Measurements from ENCODE around the gene ZNF385C. TPM values are rescaled to one million over a fixed set of nuclear protein-coding genes. Genes with fewer than 3 reads are reported as not detected.

Gene ZNF385C
- total RNA-seq, 4 donors from 2014 or later: 0.47 to 1.9 (median 0.68) TPM

- 65% methylated on average over 2 of the region's 2 CpGs for WGBS
- Histone ChIP-seq H3K4me3 (no peak overlapping the region), H3K4me1 (peaks cover 47% of the 10 kb centered on the region), H3K9me3 (no peaks in the 10 kb centered on the region), H3K27me3 (no peaks in the 10 kb centered on the region), H3K36me3 (peaks cover 4% of the 10 kb centered on the region), H3K27ac (no peak overlapping the region)
- no peak for DNase-seq (ENCODE audit: low spot score in 2 of 2)
- TF ChIP-seq CTCF (IDR thresholded peaks at IDR 0.05): peak in 1 of 2 donors; percentile 20
- no peak for TF ChIP-seq POLR2A (IDR thresholded peaks at IDR 0.05)
Measured at GRCh38 chr17:42118545-42118944, 20.3 kb upstream of the ZNF385C start.

GRCh38 chr17:42118126-42118510, 19.8 kb upstream of the ZNF385C start:
- Histone ChIP-seq H3K27ac (no peak overlapping the region), H3K4me3 (no peak overlapping the region), H3K27me3 (no peaks in the 10 kb centered on the region), H3K4me1 (peaks cover 51% of the 10 kb centered on the region), H3K9me3 (no peaks in the 10 kb centered on the region), H3K36me3 (peaks cover 7% of the 10 kb centered on the region)
- no peak for DNase-seq (ENCODE audit: low spot score in 2 of 2)
- no peak for TF ChIP-seq CTCF (IDR thresholded peaks at IDR 0.05)
- no peak for TF ChIP-seq POLR2A (IDR thresholded peaks at IDR 0.05)
- TF ChIP-seq POLR2AphosphoS5 (IDR thresholded peaks at IDR 0.05): no peak
- no peak for TF ChIP-seq EP300 (IDR thresholded peaks at IDR 0.05)
- 87% methylated on average over 3 of the region's 4 CpGs for WGBS

- 80% methylated on average over 21 of the region's 30 CpGs for WGBS
- no peak for DNase-seq (ENCODE audit: low spot score in 2 of 2)
- H3K9me3 ChIP-seq: no peaks in the 10 kb centered on the region
- peaks cover 54% of the 10 kb centered on the region for H3K4me1 ChIP-seq
- TF ChIP-seq POLR2AphosphoS5 (IDR thresholded peaks at IDR 0.05): no peak
- TF ChIP-seq POLR2A (IDR thresholded peaks at IDR 0.05): no peak
- no peak for TF ChIP-seq CTCF (IDR thresholded peaks at IDR 0.05)
- TF ChIP-seq EP300 (IDR thresholded peaks at IDR 0.05): no peak
- no peak overlapping the region for H3K27ac ChIP-seq
- H3K36me3 ChIP-seq: peaks cover 7% of the 10 kb centered on the region
- no peak overlapping the region for H3K4me3 ChIP-seq
- no peaks in the 10 kb centered on the region for H3K27me3 ChIP-seq
Measured at GRCh38 chr17:42117397-42118125, 19.3 kb upstream of the ZNF385C start.

- H3K4me1 ChIP-seq: peaks cover 50% of the 10 kb centered on the region
- 58% methylated on average over 10 of the region's 18 CpGs for WGBS
- H3K9me3 ChIP-seq: no peaks in the 10 kb centered on the region
- H3K27ac ChIP-seq: no peak overlapping the region
- H3K4me3 ChIP-seq: no peak overlapping the region
- DNase-seq (ENCODE audit: low spot score in 2 of 2): peak; percentile 91 to 93
- TF ChIP-seq CTCF (IDR thresholded peaks at IDR 0.05) (peak; percentile 79 to 81), POLR2A (IDR thresholded peaks at IDR 0.05) (no peak)
- peaks cover 7% of the 10 kb centered on the region for H3K36me3 ChIP-seq
- H3K27me3 ChIP-seq: no peaks in the 10 kb centered on the region
Measured at GRCh38 chr17:42116705-42117396, 18.6 kb upstream of the ZNF385C start.

- no peak for TF ChIP-seq CTCF (IDR thresholded peaks at IDR 0.05)
- no peak for TF ChIP-seq POLR2A (IDR thresholded peaks at IDR 0.05)
- no peak for TF ChIP-seq POLR2AphosphoS5 (IDR thresholded peaks at IDR 0.05)
- TF ChIP-seq EP300 (IDR thresholded peaks at IDR 0.05): no peak
- no peaks in the 10 kb centered on the region for H3K9me3 ChIP-seq
- no peak for DNase-seq (ENCODE audit: low spot score in 2 of 2)
- H3K27ac ChIP-seq: no peak overlapping the region
- peaks cover 7% of the 10 kb centered on the region for H3K36me3 ChIP-seq
- 93% methylated on average over 7 of the region's 9 CpGs for WGBS
- no peaks in the 10 kb centered on the region for H3K27me3 ChIP-seq
- H3K4me3 ChIP-seq: no peak overlapping the region
- H3K4me1 ChIP-seq: peaks cover 38% of the 10 kb centered on the region
Measured at GRCh38 chr17:42114118-42114517, 15.8 kb upstream of the ZNF385C start.
